GM19467 (cell line): ENCODE measurements around the gene GSTM2.
A peak's percentile ranks its signal among the peaks of the same experiment; 100 is the strongest.
"Not testable (repeated sequence)": the region's sequence is repeated elsewhere in the genome, so short reads cannot be mapped to it uniquely, and the experiment has no call there.

Source experiments
- ATAC-seq: cut with Tn5 transposase; IDR thresholded peaks from one replicate; pipeline ENCODE4 v1.9.1; 2021; ENCODE audit warnings: mild to moderate bottlenecking, moderate library complexity; ENCODE audit not compliant: unreplicated experiment

Gene GSTM2

DNA sequence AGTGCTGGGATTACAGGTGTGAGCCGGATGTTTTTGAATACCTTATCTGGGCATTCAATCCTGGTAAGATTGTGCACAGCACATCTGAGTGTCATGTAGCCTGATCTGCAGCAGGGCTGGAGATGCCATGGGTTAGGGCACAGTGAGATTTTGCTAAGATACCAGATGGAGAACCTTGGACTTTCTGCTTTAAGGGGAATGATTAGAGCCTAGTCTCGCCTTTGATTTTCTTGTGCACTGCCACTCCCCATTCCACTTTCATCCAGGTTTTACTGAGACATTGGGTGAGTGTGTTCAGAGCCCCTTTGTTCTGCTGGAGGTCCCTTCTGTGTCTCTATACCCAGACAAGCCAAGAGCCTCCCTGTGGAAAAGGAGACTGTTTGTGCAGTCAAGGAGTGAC, 6.0 kb downstream of the GSTM2 start:
- ATAC-seq: not testable (repeated sequence)

- ATAC-seq: not testable (repeated sequence)
These were observed 9.0 kb downstream of the GSTM2 start for GRCh38 chr1:109676683-109677381.

DNA sequence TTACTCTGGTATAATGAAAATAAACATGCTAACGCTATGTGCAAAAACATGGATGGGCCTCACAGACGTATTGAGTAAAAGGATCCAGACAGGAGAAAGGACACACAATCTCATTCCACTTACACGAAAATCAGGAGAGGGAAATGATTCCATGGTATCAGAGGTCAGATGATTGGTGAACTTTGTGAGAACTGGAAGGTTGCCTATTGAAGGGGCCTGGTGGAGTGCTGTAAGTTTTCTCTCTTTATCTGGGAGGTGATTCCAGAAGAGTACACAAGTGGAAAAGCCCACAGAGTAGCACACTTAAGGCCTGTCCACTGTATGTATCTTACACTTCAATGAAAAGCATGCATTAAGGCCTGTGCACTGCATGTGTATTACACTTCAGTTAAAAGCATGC, 9.6 kb downstream of the GSTM2 start:
- no peak for ATAC-seq

GRCh38 chr1:109678637-109679036, 10.8 kb downstream of the GSTM2 start:
- ATAC-seq: not testable (repeated sequence)

- not testable (repeated sequence) for ATAC-seq
These were observed 16.9 kb downstream of the GSTM2 start for GRCh38 chr1:109684777-109685176.

- ATAC-seq: not testable (repeated sequence)
These were observed 17.5 kb downstream of the GSTM2 start for GRCh38 chr1:109685399-109685798.

DNA sequence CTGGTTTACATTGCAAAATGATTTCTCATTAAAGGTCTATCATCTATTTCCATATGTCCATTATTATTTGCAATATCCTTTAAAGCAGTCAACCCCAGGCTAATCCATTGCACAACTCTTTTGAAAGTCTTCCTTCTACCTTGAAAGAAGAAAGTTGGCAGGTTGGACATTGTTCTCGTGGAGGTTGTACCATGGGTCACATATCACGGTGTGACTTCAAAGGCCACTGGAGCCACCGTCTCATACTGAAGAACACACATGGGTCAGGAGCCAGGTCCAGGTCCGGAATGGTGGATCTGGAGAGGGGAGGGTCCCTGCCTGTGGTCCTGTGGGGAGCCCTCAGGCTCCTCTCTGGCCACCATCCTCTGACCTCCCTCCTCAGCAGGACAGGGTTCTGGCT, 18.0 kb downstream of the GSTM2 start:
- not testable (repeated sequence) for ATAC-seq

DNA sequence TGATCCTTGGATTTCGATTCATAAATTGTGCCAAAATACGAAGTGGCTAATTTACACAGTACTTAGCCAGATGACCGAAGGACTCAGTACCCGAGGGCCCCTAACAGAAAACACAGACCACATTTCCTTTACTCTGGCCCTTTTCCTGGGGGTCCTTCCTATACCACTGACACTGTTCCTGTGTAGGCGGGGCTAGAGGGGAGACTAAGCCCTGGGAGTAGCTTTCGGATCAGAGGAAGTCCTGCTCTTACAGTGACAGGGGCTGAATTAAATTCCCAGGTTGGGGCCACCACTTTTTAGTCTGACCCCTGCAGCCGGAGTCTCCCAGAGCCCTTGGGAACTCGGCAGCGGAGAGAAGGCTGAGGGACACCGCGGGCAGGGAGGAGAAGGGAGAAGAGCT, 19.3 kb downstream of the GSTM2 start:
- not testable (repeated sequence) for ATAC-seq

DNA sequence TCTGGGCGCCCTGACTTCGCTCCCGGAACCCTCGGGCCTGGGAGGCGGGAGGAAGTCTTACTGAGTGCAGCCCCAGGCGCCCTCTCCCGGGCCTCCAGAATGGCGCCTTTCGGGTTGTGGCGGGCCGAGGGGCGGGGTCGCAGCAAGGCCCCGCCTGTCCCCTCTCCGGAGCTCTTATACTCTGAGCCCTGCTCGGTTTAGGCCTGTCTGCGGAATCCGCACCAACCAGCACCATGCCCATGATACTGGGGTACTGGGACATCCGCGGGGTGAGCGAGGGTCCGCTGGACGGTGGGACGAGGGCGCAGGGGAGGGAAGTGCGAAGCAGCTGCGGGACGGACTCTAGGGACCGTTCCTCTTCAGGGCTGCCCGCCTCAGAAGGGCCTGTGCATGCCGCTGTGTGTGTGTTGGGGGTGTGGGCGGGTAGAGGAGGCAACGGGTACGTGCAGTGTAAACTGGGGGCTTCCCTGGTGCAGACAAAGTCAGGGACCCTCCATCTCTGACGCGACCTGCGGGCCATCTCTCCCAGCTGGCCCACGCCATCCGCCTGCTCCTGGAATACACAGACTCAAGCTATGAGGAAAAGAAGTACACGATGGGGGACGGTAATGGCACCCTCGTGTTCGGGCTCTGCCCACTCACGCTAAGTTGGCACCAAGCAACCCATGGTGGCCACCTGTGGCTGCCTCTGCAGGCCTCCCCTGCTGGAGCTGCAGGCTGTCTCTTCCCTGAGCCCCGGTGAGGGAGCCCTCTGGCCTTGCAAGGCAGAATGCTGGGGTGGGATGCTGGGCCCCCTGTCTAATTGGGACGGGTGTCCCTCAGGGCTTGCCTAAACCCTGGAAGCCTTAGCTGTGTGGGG, 20.0 kb downstream of the GSTM2 start, which contains the start of gene GSTM1:
TSS of gene GSTM1 (plus strand) at position 177 of the 859 bp plus-strand sequence. CDS start at position 234, 57 bp downstream.
- peak; percentile 88 for ATAC-seq

DNA sequence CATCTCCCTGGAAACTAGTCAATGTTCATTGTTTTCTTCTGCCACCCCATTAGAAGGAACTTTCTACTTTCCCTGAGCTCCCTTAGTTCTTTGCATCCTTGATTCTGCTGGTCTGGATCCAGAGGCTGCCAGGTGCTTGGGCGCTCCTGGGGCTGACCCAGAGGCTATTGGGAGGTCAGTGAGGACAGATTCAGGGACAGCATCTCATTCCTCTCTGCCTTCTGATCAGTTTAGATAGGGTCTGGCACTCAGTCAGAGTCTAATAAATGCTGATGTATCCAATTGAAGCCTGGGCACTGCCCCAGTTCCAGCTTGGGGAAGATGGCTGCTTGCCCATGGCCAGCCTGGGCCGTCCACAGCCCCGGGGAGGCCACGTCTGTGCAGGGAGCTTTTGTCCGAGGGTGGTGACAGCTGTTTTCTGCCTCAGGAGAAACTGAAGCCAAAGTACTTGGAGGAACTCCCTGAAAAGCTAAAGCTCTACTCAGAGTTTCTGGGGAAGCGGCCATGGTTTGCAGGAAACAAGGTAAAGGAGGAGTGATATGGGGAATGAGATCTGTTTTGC, 22.1 kb downstream of the GSTM2 start:
- no peak for ATAC-seq

DNA sequence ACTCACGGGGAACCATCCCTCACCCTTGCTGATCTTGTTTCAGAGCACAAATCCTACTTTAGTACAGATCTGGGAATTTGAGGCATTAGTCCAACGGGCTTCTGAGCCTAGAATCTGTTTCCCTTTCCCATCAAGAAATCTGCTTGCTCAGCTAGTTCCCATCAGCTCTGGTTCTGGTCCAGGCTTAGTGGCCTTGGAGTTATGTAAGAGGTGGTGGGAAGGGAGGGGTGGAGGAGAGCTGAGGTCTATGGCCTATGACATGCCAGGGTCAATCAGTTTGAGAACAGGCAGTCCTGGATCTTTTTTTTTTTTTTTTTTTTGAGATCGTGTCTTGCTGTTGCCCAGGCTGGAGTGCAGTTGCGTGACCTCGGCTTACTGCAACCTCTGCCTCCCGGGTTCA, 23.9 kb downstream of the GSTM2 start:
- ATAC-seq: no peak

- not testable (repeated sequence) for ATAC-seq
These were observed 26.5 kb downstream of the GSTM2 start for GRCh38 chr1:109694400-109694799.

DNA sequence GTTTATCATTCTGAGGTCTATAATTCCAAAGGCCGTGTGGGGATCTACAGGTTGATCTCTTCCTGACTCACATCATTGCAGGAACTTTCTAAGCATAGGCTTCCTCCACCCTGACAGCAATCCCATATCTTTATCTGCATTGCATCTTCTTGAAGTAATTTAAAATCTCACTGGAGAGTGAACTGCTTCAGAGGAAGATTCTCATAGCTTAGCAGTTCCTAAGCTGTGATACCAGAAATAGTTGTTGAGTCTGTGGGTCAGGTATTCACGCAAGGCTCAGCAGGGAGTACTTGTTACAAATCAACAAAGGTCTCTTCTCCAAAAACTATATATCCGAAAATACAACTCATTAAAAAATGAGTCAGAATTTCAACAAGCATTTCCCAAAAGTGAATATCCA, 27.3 kb downstream of the GSTM2 start:
- ATAC-seq: not testable (repeated sequence)

GRCh38 chr1:109697066-109697465, 29.2 kb downstream of the GSTM2 start:
- no peak for ATAC-seq

DNA sequence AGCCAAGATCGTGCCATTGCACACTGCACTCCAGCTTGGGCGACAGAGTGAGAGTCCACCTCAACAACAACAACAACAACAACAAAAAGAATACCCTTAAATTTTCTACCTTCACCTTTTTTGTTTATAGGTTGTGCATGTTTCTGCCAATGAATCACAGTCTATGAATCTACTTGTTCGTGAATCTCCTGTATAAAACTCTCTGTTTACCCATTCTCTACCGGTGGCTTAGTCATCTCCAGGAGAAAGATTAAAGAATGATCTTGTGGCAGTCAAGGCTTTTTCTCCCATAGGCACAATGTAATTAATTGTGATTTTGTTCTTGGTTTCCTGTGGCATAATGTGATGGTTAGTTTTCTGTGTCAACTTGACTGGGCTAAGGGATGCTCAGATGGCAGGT, 30.0 kb downstream of the GSTM2 start:
- not testable (repeated sequence) for ATAC-seq

- not testable (repeated sequence) for ATAC-seq
These were observed 35.1 kb downstream of the GSTM2 start for GRCh38 chr1:109702940-109703339.

DNA sequence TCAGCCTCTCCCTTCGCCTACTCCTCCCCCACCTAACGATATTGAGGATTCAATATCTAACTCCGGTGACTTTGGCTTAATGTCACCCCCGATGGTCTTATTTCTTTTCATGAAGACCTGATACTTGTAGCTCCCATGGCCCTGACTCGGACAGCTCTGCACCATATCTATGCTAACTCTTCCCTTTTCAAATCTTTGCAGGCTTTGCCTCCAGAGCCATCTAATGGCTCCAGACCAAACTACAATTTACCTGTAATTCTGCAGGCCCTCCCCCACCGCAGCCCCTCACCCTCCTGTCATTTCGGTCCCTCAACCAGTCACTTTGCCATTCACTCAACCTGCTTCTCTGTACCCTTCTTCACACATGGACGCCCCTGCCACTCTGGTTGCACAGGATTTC, 36.3 kb downstream of the GSTM2 start:
- no peak for ATAC-seq

- no peak for ATAC-seq
These were observed 37.6 kb downstream of the GSTM2 start for GRCh38 chr1:109705411-109705810.

DNA sequence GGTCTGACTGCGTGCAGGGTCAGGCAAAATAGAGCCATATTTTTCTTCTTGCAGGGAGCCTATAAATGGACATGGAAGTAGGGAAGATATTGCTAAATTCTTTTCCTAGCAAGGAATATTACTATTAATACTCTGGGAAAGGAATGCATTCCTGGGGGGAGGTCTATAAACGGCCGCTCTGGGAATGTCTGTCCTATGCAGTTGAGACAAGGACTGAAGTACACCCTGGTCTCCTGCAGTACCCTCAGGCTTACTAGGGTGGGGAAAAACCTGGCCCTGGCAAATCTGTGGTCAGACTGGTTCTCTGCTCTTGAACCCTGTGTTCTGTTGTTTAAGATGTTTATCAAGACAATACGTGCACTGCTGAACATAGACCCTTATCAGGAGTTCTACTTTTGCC, 41.1 kb downstream of the GSTM2 start:
- not testable (repeated sequence) for ATAC-seq

GRCh38 chr1:109709822-109710221, 42.0 kb downstream of the GSTM2 start:
- ATAC-seq: not testable (repeated sequence)

DNA sequence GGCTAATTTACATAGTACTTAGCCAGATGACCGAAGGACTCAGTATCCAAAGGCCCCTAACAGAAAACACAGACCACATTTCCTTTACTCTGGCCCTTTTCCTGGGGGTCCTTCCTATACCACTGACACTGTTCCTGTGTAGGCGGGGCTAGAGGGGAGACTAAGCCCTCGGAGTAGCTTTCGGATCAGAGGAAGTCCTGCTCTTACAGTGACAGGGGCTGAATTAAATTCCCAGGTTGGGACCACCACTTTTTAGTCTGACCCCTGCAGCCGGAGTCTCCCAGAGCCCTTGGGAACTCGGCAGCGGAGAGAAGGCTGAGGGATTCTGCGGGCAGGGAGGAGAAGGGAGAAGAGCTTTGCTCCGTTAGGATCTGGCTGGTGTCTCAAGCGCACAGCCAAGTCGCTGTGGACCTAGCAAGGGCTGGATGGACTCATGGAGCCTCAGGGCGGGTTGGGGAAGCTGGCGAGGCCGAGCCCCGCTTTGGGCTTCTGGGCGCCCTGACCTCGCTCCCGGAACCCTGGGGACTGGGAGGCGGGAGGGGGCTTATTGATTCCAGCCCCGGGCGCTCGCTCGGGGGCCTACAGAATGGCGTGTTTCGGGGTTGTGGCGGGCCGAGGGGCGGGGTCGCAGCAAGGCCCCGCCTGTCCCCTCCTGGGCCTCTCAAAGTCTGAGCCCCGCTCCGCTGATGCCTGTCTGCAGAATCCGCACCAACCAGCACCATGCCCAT, 43.9 kb downstream of the GSTM2 start, which contains the start of gene GSTM5:
TSS of gene GSTM5 (plus strand) at position 659 of the 728 bp plus-strand sequence. CDS start at position 721, 62 bp downstream.
- ATAC-seq: not testable (repeated sequence)
